WTC11 (cell line): Measurements from ENCODE around the gene SLC16A13. TPM values are rescaled to one million over a fixed set of nuclear protein-coding genes. Genes with fewer than 3 reads are reported as not detected.

ENCODE experiments used
- ATAC-seq: fragments of 200-7000 bp; cut with Tn5 transposase; 2 replicates; pipeline ENCODE4 v1.10.0; 2021; ENCODE audit warnings: mild to moderate bottlenecking, moderate library complexity
- CTCF ChIA-PET: fragments of 300-600 bp; sonication (Branson Sonifier 250); formaldehyde crosslinking; loops from one replicate; lab custom pipeline; 2021; ENCODE audit warnings: antibody characterized with exemption; lab: Charles Lee
- POLR2A ChIA-PET: fragments of 350-600 bp; sonication (Branson Sonifier 250); formaldehyde crosslinking; loops from one replicate; lab custom pipeline; 2021; ENCODE audit warnings: antibody characterized with exemption; lab: Charles Lee
- DNase-seq: peaks from one replicate; pipeline ENCODE4 v3.0.0; 2021; ENCODE audit warnings: low spot score
- H3K27ac Mint-ChIP-seq: 2 replicates; pipeline ENCODE4 v1.8.0; 2021; ENCODE audit warnings: mixed read lengths
- H3K27me3 Mint-ChIP-seq: 2 replicates; pipeline ENCODE4 v1.8.0; 2021; ENCODE audit warnings: low read depth, mild to moderate bottlenecking, moderate library complexity, mixed read lengths
- H3K36me3 Mint-ChIP-seq: 2 replicates; pipeline ENCODE4 v1.8.0; 2021; ENCODE audit warnings: mixed read lengths
- H3K4me1 Mint-ChIP-seq: 2 replicates; pipeline ENCODE4 v1.8.0; 2022; ENCODE audit warnings: mixed read lengths
- H3K4me3 Mint-ChIP-seq: 2 replicates; pipeline ENCODE4 v1.8.0; 2021; ENCODE audit warnings: mild to moderate bottlenecking, moderate library complexity, mixed read lengths
- H3K9me3 Mint-ChIP-seq: 2 replicates; pipeline ENCODE4 v1.8.0; 2021; ENCODE audit warnings: mixed read lengths
- AR ChIP-seq: fragments of 250-450 bp; sonication (Bioruptor Pico); IDR thresholded peaks from 2 replicates; pipeline ENCODE4 v1.9.0; 2021; ENCODE audit warnings: mild to moderate bottlenecking
- ARID4B ChIP-seq: sonication (generic); formaldehyde crosslinking; IDR thresholded peaks from 2 replicates; pipeline ENCODE4 v1.8.0; 2023; ENCODE audit warnings: missing genetic modification reagents, mild to moderate bottlenecking, borderline replicate concordance
- ATF2 ChIP-seq: sonication (generic); formaldehyde crosslinking; IDR thresholded peaks from 2 replicates; pipeline ENCODE4 v1.8.1; 2022; ENCODE audit warnings: low read depth, missing genetic modification reagents, borderline replicate concordance
- CREM ChIP-seq: sonication (generic); formaldehyde crosslinking; IDR thresholded peaks from 2 replicates; pipeline ENCODE4 v1.8.1; 2022; ENCODE audit warnings: mild to moderate bottlenecking, missing genetic modification reagents, moderate library complexity
- ETV6 ChIP-seq: sonication (generic); formaldehyde crosslinking; IDR thresholded peaks from 2 replicates; pipeline ENCODE4 v1.8.1; 2022; ENCODE audit warnings: mild to moderate bottlenecking, missing genetic modification reagents
- FOXP4 ChIP-seq: sonication (generic); formaldehyde crosslinking; IDR thresholded peaks from 2 replicates; pipeline ENCODE4 v1.8.0; 2022; ENCODE audit warnings: mild to moderate bottlenecking, missing genetic modification reagents
- GRHL2 ChIP-seq: fragments of 250-450 bp; sonication (Bioruptor Pico); IDR thresholded peaks from 2 replicates; pipeline ENCODE4 v1.8.0; 2022; ENCODE audit warnings: mild to moderate bottlenecking, moderate library complexity; ENCODE audit not compliant: insufficient replicate concordance, severe bottlenecking
- IRF2 ChIP-seq: sonication (generic); formaldehyde crosslinking; IDR thresholded peaks from 2 replicates; pipeline ENCODE4 v1.8.0; 2022; ENCODE audit warnings: low read depth, missing genetic modification reagents, borderline replicate concordance
- JUN ChIP-seq: sonication (generic); formaldehyde crosslinking; IDR thresholded peaks from 2 replicates; pipeline ENCODE4 v1.8.0; 2023; ENCODE audit warnings: mild to moderate bottlenecking, missing genetic modification reagents
- KAT7 ChIP-seq: sonication (generic); formaldehyde crosslinking; IDR thresholded peaks from 2 replicates; pipeline ENCODE4 v1.8.1; 2023; ENCODE audit warnings: missing genetic modification reagents, mild to moderate bottlenecking, borderline replicate concordance
- NR3C1 ChIP-seq: sonication (generic); formaldehyde crosslinking; conservative IDR thresholded peaks from 2 replicates; pipeline ENCODE4 v1.8.1; 2023; ENCODE audit warnings: low read depth, mild to moderate bottlenecking, missing genetic modification reagents
- OVOL2 ChIP-seq: fragments of 250-450 bp; sonication (Bioruptor Pico); IDR thresholded peaks from 2 replicates; pipeline ENCODE4 v1.9.0; 2021; ENCODE audit warnings: mild to moderate bottlenecking, borderline replicate concordance
- ZBTB21 ChIP-seq: sonication (generic); formaldehyde crosslinking; IDR thresholded peaks from 2 replicates; pipeline ENCODE4 v1.8.1; 2023; ENCODE audit warnings: mild to moderate bottlenecking, missing genetic modification reagents, borderline replicate concordance
- ZNF263 ChIP-seq: sonication (generic); formaldehyde crosslinking; IDR thresholded peaks from 2 replicates; pipeline ENCODE4 v1.8.1; 2022; ENCODE audit warnings: low read depth, mild to moderate bottlenecking, moderate library complexity, missing genetic modification reagents
- ZNF416 ChIP-seq: fragments of 250-450 bp; sonication (Bioruptor Pico); IDR thresholded peaks from 2 replicates; pipeline ENCODE4 v1.9.0; 2021; ENCODE audit warnings: mild to moderate bottlenecking, inconsistent platforms
- ZNF423 ChIP-seq: fragments of 250-450 bp; sonication (Bioruptor Pico); IDR thresholded peaks from 2 replicates; pipeline ENCODE4 v2.1.2; 2022; ENCODE audit warnings: mild to moderate bottlenecking, moderate library complexity
- total RNA-seq: library from RNA; stranded (reverse); gene quantifications from 3 replicates; pipeline ENCODE4 v1.2.3, GENCODE V29; 2021
- TF ChIP-seq, protein P1 (sequence below): sonication (generic); formaldehyde crosslinking; conservative IDR thresholded peaks from 2 replicates; pipeline ENCODE4 v1.8.1; 2023; ENCODE audit warnings: mild to moderate bottlenecking, low read depth, missing genetic modification reagents, moderate library complexity
- TF ChIP-seq, protein P2 (sequence below): sonication (generic); formaldehyde crosslinking; IDR thresholded peaks from 2 replicates; pipeline ENCODE4 v1.8.0; 2023; ENCODE audit warnings: missing genetic modification reagents
- TF ChIP-seq, protein P3 (sequence below): sonication (generic); formaldehyde crosslinking; IDR thresholded peaks from 2 replicates; pipeline ENCODE4 v1.8.1; 2023; ENCODE audit warnings: mild to moderate bottlenecking, missing genetic modification reagents, moderate library complexity
- TF ChIP-seq, protein P4 (sequence below): sonication (generic); formaldehyde crosslinking; IDR thresholded peaks from 2 replicates; pipeline ENCODE4 v1.8.0; 2022; ENCODE audit warnings: mild to moderate bottlenecking, missing genetic modification reagents

The SLC16A13 gene
- total RNA-seq, 1 experiment from 2014 or later, result 5.2 TPM

- no peak for TF ChIP-seq ZBTB21 (CRISPR knock-in tag)
- TF ChIP-seq NR3C1 (CRISPR knock-in tag), result no peak
- no peak for TF ChIP-seq ZNF263 (CRISPR knock-in tag)
- TF ChIP-seq, protein P1, sequence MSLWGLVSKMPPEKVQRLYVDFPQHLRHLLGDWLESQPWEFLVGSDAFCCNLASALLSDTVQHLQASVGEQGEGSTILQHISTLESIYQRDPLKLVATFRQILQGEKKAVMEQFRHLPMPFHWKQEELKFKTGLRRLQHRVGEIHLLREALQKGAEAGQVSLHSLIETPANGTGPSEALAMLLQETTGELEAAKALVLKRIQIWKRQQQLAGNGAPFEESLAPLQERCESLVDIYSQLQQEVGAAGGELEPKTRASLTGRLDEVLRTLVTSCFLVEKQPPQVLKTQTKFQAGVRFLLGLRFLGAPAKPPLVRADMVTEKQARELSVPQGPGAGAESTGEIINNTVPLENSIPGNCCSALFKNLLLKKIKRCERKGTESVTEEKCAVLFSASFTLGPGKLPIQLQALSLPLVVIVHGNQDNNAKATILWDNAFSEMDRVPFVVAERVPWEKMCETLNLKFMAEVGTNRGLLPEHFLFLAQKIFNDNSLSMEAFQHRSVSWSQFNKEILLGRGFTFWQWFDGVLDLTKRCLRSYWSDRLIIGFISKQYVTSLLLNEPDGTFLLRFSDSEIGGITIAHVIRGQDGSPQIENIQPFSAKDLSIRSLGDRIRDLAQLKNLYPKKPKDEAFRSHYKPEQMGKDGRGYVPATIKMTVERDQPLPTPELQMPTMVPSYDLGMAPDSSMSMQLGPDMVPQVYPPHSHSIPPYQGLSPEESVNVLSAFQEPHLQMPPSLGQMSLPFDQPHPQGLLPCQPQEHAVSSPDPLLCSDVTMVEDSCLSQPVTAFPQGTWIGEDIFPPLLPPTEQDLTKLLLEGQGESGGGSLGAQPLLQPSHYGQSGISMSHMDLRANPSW (CRISPR knock-in tag), result no peak
- no peak for TF ChIP-seq ZNF416
- no peak for TF ChIP-seq KAT7 (CRISPR knock-in tag)
- TF ChIP-seq, protein P2, sequence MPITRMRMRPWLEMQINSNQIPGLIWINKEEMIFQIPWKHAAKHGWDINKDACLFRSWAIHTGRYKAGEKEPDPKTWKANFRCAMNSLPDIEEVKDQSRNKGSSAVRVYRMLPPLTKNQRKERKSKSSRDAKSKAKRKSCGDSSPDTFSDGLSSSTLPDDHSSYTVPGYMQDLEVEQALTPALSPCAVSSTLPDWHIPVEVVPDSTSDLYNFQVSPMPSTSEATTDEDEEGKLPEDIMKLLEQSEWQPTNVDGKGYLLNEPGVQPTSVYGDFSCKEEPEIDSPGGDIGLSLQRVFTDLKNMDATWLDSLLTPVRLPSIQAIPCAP (CRISPR knock-in tag), result no peak
- TF ChIP-seq JUN, result no peak
- TF ChIP-seq OVOL2 (CRISPR knock-in tag), result no peak
- TF ChIP-seq CREM, result no peak
- no peak for TF ChIP-seq AR
- no peak for TF ChIP-seq ETV6 (CRISPR knock-in tag)
- TF ChIP-seq ZNF423 (CRISPR knock-in tag), result no peak
Measured at GRCh38 chr17:7007143-7007542, 28.7 kb upstream of the SLC16A13 start (continued).

DNA sequence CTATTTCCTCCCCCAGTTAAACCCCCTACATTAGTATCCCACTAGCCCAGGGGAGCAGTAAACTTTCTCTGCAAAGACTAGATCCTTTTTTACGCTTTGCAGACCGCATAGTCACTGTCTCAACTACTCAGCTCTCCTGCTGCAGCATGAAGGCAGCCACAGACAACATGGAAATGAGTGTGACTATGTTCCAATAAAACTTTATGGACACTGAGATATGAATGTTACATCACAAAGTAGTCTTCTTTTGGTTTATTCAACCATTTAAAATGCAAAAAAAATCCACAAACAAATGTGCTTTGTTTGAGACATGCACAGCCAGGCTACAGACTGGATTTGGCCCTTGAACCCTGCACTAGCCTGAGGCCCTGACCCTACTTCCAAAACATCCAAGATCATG is 25.3 kb upstream of the SLC16A13 start:
- ChIA-PET POLR2A (no interaction called here), CTCF (no interaction called here)
- no peak overlapping the region for H3K27ac Mint-ChIP-seq
- H3K36me3 Mint-ChIP-seq, result peaks cover 2% of the 10 kb centered on the region; the same call in 1 of the 2 replicates
- no peak for ATAC-seq
- H3K4me1 Mint-ChIP-seq, result peaks cover 26% of the 10 kb centered on the region
- no peaks in the 10 kb centered on the region for H3K9me3 Mint-ChIP-seq
- H3K27me3 Mint-ChIP-seq, result peaks cover 3% of the 10 kb centered on the region; the same call in 1 of the 2 replicates
- H3K4me3 Mint-ChIP-seq, result peak overlapping the region; percentile 97
- DNase-seq, result no peak
- TF ChIP-seq ARID4B (CRISPR knock-in tag) (no peak), ETV6 (CRISPR knock-in tag) (no peak), FOXP4 (CRISPR knock-in tag) (no peak), GRHL2 (CRISPR knock-in tag) (no peak), IRF2 (CRISPR knock-in tag) (no peak), ATF2 (CRISPR knock-in tag) (no peak)
- TF ChIP-seq, protein P3, sequence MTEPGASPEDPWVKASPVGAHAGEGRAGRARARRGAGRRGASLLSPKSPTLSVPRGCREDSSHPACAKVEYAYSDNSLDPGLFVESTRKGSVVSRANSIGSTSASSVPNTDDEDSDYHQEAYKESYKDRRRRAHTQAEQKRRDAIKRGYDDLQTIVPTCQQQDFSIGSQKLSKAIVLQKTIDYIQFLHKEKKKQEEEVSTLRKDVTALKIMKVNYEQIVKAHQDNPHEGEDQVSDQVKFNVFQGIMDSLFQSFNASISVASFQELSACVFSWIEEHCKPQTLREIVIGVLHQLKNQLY (CRISPR knock-in tag), result no peak
- TF ChIP-seq, protein P4, sequence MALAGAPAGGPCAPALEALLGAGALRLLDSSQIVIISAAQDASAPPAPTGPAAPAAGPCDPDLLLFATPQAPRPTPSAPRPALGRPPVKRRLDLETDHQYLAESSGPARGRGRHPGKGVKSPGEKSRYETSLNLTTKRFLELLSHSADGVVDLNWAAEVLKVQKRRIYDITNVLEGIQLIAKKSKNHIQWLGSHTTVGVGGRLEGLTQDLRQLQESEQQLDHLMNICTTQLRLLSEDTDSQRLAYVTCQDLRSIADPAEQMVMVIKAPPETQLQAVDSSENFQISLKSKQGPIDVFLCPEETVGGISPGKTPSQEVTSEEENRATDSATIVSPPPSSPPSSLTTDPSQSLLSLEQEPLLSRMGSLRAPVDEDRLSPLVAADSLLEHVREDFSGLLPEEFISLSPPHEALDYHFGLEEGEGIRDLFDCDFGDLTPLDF (CRISPR knock-in tag), result no peak
